Loucy (cell line): Measurements from ENCODE around the gene POLD4.

Experiments
- H2AFZ ChIP-seq: fragments of 200-600 bp; sonication (generic); 2 replicates; pipeline ENCODE4 v1.6.0; 2016; ENCODE audit warnings: antibody characterized with exemption, mild to moderate bottlenecking, low read length, moderate library complexity
- H3F3A ChIP-seq: fragments of 200-600 bp; 2 replicates; pipeline ENCODE4 v1.6.0; 2016; ENCODE audit warnings: antibody characterized with exemption, low read depth, mild to moderate bottlenecking
- H3K27me3 ChIP-seq: fragments of 200-600 bp; sonication (generic); 2 replicates; pipeline ENCODE4 v1.6.1; 2014; ENCODE audit warnings: low read length, mild to moderate bottlenecking; ENCODE audit not compliant: insufficient read depth, poor library complexity, severe bottlenecking
- H3K36me3 ChIP-seq: fragments of 200-600 bp; sonication (generic); 2 replicates; pipeline ENCODE4 v1.6.1; 2016; ENCODE audit warnings: low read length; ENCODE audit not compliant: insufficient read depth
- H3K4me1 ChIP-seq: fragments of 200-600 bp; sonication (generic); 2 replicates; pipeline ENCODE4 v1.5.1; 2014; ENCODE audit warnings: low read length, mild to moderate bottlenecking; ENCODE audit not compliant: insufficient read depth, poor library complexity, severe bottlenecking
- H3K4me2 ChIP-seq: fragments of 200-600 bp; sonication (generic); 2 replicates; pipeline ENCODE4 v1.6.0; 2014; ENCODE audit warnings: antibody characterized with exemption, low read length, low read depth, mild to moderate bottlenecking; ENCODE audit not compliant: poor library complexity, severe bottlenecking
- H3K4me3 ChIP-seq: fragments of 200-600 bp; sonication (generic); 2 replicates; pipeline ENCODE4 v1.5.1; 2014; ENCODE audit warnings: low read length, mild to moderate bottlenecking, mixed read lengths; ENCODE audit not compliant: poor library complexity, severe bottlenecking
- H3K79me2 ChIP-seq: fragments of 200-600 bp; sonication (generic); 2 replicates; pipeline ENCODE4 v1.6.1; 2014; ENCODE audit warnings: low read length; ENCODE audit not compliant: insufficient read depth
- H3K9ac ChIP-seq: fragments of 200-600 bp; sonication (generic); 2 replicates; pipeline ENCODE4 v1.6.0; 2014; ENCODE audit warnings: mild to moderate bottlenecking, low read depth, low read length, moderate library complexity; ENCODE audit not compliant: poor library complexity, severe bottlenecking
- H3K9me2 ChIP-seq: fragments of 200-600 bp; sonication (generic); replicated peaks from 2 replicates; pipeline ENCODE4 v1.6.1; 2016; ENCODE audit warnings: low read depth, low read length, mixed read lengths
- H3K9me3 ChIP-seq: fragments of 200-600 bp; sonication (generic); 2 replicates; pipeline ENCODE4 v1.6.1; 2014; ENCODE audit warnings: mild to moderate bottlenecking, antibody characterized with exemption, low read length, low read depth; ENCODE audit not compliant: insufficient read depth
- H4K20me1 ChIP-seq: fragments of 200-600 bp; sonication (generic); 2 replicates; pipeline ENCODE4 v1.6.0; 2014; ENCODE audit warnings: antibody characterized with exemption, low read length, mild to moderate bottlenecking; ENCODE audit not compliant: insufficient read depth, poor library complexity, severe bottlenecking
- CTCF ChIP-seq: fragments of 200-600 bp; sonication (generic); conservative IDR thresholded peaks from 2 replicates; pipeline ENCODE4 v1.5.1; 2014; ENCODE audit warnings: mild to moderate bottlenecking, antibody characterized with exemption, low read length
- EZH2phosphoT487 ChIP-seq: fragments of 200-600 bp; IDR thresholded peaks from 2 replicates; pipeline ENCODE4 v1.6.1; 2018; ENCODE audit warnings: antibody characterized with exemption, mild to moderate bottlenecking, moderate library complexity, borderline replicate concordance

Gene POLD4

DNA sequence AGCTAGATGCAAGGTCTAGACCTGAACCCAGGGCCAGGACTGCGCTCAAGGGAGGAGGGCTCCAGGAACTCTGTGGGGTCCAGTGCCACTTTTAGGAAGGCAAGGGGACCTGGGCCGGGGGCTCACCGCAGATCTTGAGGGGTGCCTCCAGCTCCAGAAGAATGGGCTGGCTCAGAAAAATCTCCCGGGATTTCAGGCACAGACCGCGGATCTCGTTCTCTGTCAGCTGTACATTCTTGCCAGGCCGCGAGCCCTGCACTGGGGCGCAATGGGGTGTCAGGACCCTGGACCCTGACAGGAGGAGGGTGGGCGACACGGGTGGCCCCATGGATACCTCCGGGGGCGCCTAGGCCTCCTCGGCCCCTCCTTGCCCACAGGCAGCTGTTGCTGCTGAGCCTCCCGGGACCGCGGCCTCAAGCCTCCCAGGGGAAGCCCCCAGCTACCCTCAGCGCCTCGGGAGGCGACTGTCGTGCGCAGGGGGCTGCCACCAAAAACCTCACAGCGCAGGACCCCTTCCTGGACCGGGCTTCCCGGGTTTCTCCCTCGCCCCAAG is 47.7 kb upstream of the POLD4 start:
- peak overlapping the region; percentile 88 for H3K4me3 ChIP-seq
- H3K9me3 ChIP-seq, result no peaks in the 10 kb centered on the region
- H3K9ac ChIP-seq, result peak overlapping the region; percentile 96
- H3F3A ChIP-seq, result peaks cover 6% of the 10 kb centered on the region; the same call in 1 of the 2 replicates
- peaks cover 92% of the 10 kb centered on the region for H3K79me2 ChIP-seq
- peak overlapping the region; percentile 99 for H3K4me2 ChIP-seq
- no peak for TF ChIP-seq CTCF
- TF ChIP-seq EZH2phosphoT487, result no peak
- peaks cover 55% of the 10 kb centered on the region for H4K20me1 ChIP-seq
- no peaks in the 10 kb centered on the region for H3K9me2 ChIP-seq
- H3K27me3 ChIP-seq, result no peaks in the 10 kb centered on the region
- peaks cover 78% of the 10 kb centered on the region for H3K4me1 ChIP-seq
- H2AFZ ChIP-seq, result no peak overlapping the region
- peaks cover 22% of the 10 kb centered on the region; the same call in 1 of the 2 replicates for H3K36me3 ChIP-seq

GRCh38 chr11:67400251-67400941 is 47.0 kb upstream of the POLD4 start:
- no peak overlapping the region for H2AFZ ChIP-seq
- peaks cover 92% of the 10 kb centered on the region for H3K79me2 ChIP-seq
- peak overlapping the region; percentile 88 for H3K4me3 ChIP-seq
- H3K4me1 ChIP-seq, result peaks cover 72% of the 10 kb centered on the region
- peaks cover 22% of the 10 kb centered on the region; the same call in 1 of the 2 replicates for H3K36me3 ChIP-seq
- no peaks in the 10 kb centered on the region for H3K9me2 ChIP-seq
- TF ChIP-seq EZH2phosphoT487 (no peak), CTCF (no peak)
- H3F3A ChIP-seq, result peaks cover 6% of the 10 kb centered on the region; the same call in 1 of the 2 replicates
- H4K20me1 ChIP-seq, result peaks cover 56% of the 10 kb centered on the region
- no peaks in the 10 kb centered on the region for H3K9me3 ChIP-seq
- peak overlapping the region; percentile 99 for H3K4me2 ChIP-seq
- peak overlapping the region; percentile 96 for H3K9ac ChIP-seq
- no peaks in the 10 kb centered on the region for H3K27me3 ChIP-seq

- peaks cover 86% of the 10 kb centered on the region for H3K79me2 ChIP-seq
- TF ChIP-seq EZH2phosphoT487 (no peak), CTCF (no peak)
- peaks cover 54% of the 10 kb centered on the region for H4K20me1 ChIP-seq
Measured at GRCh38 chr11:67398661-67399563, 45.6 kb upstream of the POLD4 start.

More at GRCh38 chr11:67398661-67399563, 45.6 kb upstream of the POLD4 start:
- Histone ChIP-seq H3K4me2 (peak overlapping the region; percentile 99), H3K27me3 (no peaks in the 10 kb centered on the region), H3K9ac (peak overlapping the region; percentile 96), H3K4me3 (peak overlapping the region; percentile 38), H3K36me3 (peaks cover 22% of the 10 kb centered on the region; the same call in 1 of the 2 replicates), H3F3A (peaks cover 6% of the 10 kb centered on the region; the same call in 1 of the 2 replicates), H3K9me3 (no peaks in the 10 kb centered on the region), H3K4me1 (peaks cover 62% of the 10 kb centered on the region), H3K9me2 (no peaks in the 10 kb centered on the region), H2AFZ (no peak overlapping the region)
